Astrocyte (in vitro differentiated cells and primary cell): ENCODE measurements around the gene SPAG5. TPM values are rescaled to one million over a fixed set of nuclear protein-coding genes. Genes with fewer than 3 reads are reported as not detected.

ENCODE experiments used
- DNase-seq: peaks from one replicate; pipeline ENCODE4 v3.0.0-alpha.2; 2010; ENCODE audit warnings: low read depth
- FAIRE-seq: peaks from 2 replicates; lab custom pipeline; 2011; peaks lifted over from hg19 to GRCh38; lab: Jason Lieb, UNC
- H2AFZ ChIP-seq: 2 replicates; pipeline ENCODE4 v1.6.0; 2012; ENCODE audit warnings: low read depth, low read length, inconsistent platforms
- H3K27ac ChIP-seq: 2 replicates; pipeline ENCODE4 v1.5.1; 2011; ENCODE audit warnings: low read depth, low read length, inconsistent platforms
- H3K27me3 ChIP-seq: 2 replicates; pipeline ENCODE4 v1.6.0; 2011; ENCODE audit warnings: low read length, inconsistent platforms; ENCODE audit not compliant: insufficient read depth
- H3K36me3 ChIP-seq: 2 replicates; pipeline ENCODE4 v1.5.1; 2011; ENCODE audit warnings: low read length, inconsistent platforms; ENCODE audit not compliant: insufficient read depth
- H3K4me1 ChIP-seq: 2 replicates; pipeline ENCODE4 v1.5.1; 2011; ENCODE audit warnings: low read length, inconsistent platforms; ENCODE audit not compliant: insufficient read depth
- H3K4me2 ChIP-seq: 2 replicates; pipeline ENCODE4 v1.6.0; 2012; ENCODE audit warnings: low read length, inconsistent platforms
- H3K4me3 ChIP-seq: 2 replicates; pipeline ENCODE4 v1.5.1; 2011; ENCODE audit warnings: low read depth, mild to moderate bottlenecking, low read length, inconsistent platforms; ENCODE audit not compliant: insufficient read depth
- H3K79me2 ChIP-seq: 2 replicates; pipeline ENCODE4 v1.6.0; 2012; ENCODE audit warnings: mild to moderate bottlenecking, low read length, inconsistent platforms; ENCODE audit not compliant: insufficient read depth
- H3K9ac ChIP-seq: 2 replicates; pipeline ENCODE4 v1.6.0; 2012; ENCODE audit warnings: mild to moderate bottlenecking, low read length, inconsistent platforms
- H3K9me3 ChIP-seq: 2 replicates; pipeline ENCODE4 v1.5.1; 2012; ENCODE audit warnings: low read depth, mild to moderate bottlenecking, low read length, inconsistent platforms; ENCODE audit not compliant: insufficient read depth
- H4K20me1 ChIP-seq: 2 replicates; pipeline ENCODE4 v1.6.0; 2012; ENCODE audit warnings: low read length, inconsistent platforms; ENCODE audit not compliant: insufficient read depth
- H3K27ac Mint-ChIP-seq: one replicate; pipeline ENCODE4 v1.8.0; 2021; ENCODE audit warnings: mild to moderate bottlenecking, mixed read lengths; ENCODE audit not compliant: unreplicated experiment
- H3K27me3 Mint-ChIP-seq: one replicate; pipeline ENCODE4 v1.8.0; 2021; ENCODE audit warnings: low read depth, mixed read lengths; ENCODE audit not compliant: unreplicated experiment
- H3K36me3 Mint-ChIP-seq: one replicate; pipeline ENCODE4 v1.8.0; 2021; ENCODE audit warnings: low read depth, mixed read lengths; ENCODE audit not compliant: unreplicated experiment
- H3K4me1 Mint-ChIP-seq: one replicate; pipeline ENCODE4 v1.8.0; 2021; ENCODE audit warnings: low read depth, mixed read lengths; ENCODE audit not compliant: unreplicated experiment
- H3K4me3 Mint-ChIP-seq: one replicate; pipeline ENCODE4 v1.8.0; 2021; ENCODE audit warnings: mild to moderate bottlenecking, moderate library complexity, mixed read lengths; ENCODE audit not compliant: unreplicated experiment
- H3K9me3 Mint-ChIP-seq: one replicate; pipeline ENCODE4 v1.8.0; 2021; ENCODE audit warnings: mild to moderate bottlenecking, mixed read lengths; ENCODE audit not compliant: unreplicated experiment
- CTCF ChIP-seq: IDR thresholded peaks from 2 replicates; pipeline ENCODE4 v1.5.1; 2011; ENCODE audit warnings: low read depth, mild to moderate bottlenecking, inconsistent platforms, low read length, moderate library complexity; ENCODE audit not compliant: insufficient read depth
- EZH2 ChIP-seq: IDR thresholded peaks from 2 replicates; pipeline ENCODE4 v1.6.1; 2012; ENCODE audit warnings: mild to moderate bottlenecking, low read length, inconsistent platforms; ENCODE audit not compliant: insufficient read depth
- total RNA-seq: library from RNA; stranded (reverse); gene quantifications from 2 replicates; pipeline ENCODE4 v1.2.1, GENCODE V29; 2021

SPAG5 gene
- total RNA-seq, 1 donor from 2014 or later, result 8.7 TPM

DNA sequence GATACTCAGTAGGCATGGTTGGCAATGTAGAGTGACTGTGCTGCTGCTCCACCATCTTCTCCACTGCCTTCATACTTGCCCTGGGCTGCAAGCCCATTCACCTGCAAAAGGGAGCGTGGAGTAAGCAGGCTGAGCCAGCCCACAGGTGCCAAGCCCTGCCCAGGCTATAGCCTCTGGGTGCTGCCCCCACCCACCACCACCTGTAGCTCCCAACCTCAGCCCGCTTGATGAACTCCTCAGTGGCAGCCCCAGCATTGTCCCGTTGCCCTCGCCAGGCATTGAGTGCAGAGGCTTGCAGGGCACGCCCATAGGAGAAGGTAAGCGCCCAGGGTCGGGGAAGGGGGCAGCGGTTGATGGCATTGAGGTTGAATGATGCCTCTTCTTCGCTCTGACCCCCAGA lies 25.3 kb downstream of the SPAG5 start:
- Histone ChIP-seq H3K36me3 (peaks cover 10% of the 10 kb centered on the region), H3K9me3 (no peaks in the 10 kb centered on the region), H3K4me1 (peaks cover 14% of the 10 kb centered on the region), H3K27me3 (no peaks in the 10 kb centered on the region), H3K9ac (no peak overlapping the region), H3K27ac (no peak overlapping the region), H3K79me2 (peaks cover 24% of the 10 kb centered on the region), H3K4me2 (no peak overlapping the region), H4K20me1 (peaks cover 11% of the 10 kb centered on the region), H2AFZ (no peak overlapping the region), H3K4me3 (no peak overlapping the region)
- peaks cover 11% of the 10 kb centered on the region for H3K4me1 Mint-ChIP-seq
- DNase-seq (no peak), FAIRE-seq (no peak)
- no peaks in the 10 kb centered on the region for H3K9me3 Mint-ChIP-seq
- TF ChIP-seq CTCF (no peak), EZH2 (no peak)
- H3K36me3 Mint-ChIP-seq, result peaks cover 10% of the 10 kb centered on the region
- H3K4me3 Mint-ChIP-seq, result no peak overlapping the region
- no peak overlapping the region for H3K27ac Mint-ChIP-seq
- H3K27me3 Mint-ChIP-seq, result peaks cover 7% of the 10 kb centered on the region

DNA sequence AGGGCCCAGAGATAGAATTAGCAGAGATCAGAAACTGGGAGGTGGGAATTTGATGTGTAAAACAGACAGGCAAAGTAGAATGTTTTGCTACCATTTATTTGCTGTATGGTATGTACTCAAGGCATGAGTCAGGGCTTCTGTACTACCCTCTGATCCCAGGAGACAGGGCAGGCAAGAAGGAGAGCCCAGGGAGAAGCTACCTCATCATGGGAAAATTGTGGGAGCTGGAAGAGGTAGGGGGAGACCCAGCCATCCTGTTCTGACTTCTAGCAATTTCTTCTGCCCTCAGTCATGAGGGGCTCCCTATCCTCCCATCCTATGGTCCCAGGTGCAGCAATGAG lies 25.8 kb downstream of the SPAG5 start:
- Histone ChIP-seq H3K4me1 (peaks cover 14% of the 10 kb centered on the region), H4K20me1 (peaks cover 11% of the 10 kb centered on the region), H3K9me3 (no peaks in the 10 kb centered on the region), H3K27me3 (no peaks in the 10 kb centered on the region), H3K79me2 (peaks cover 26% of the 10 kb centered on the region), H3K4me3 (no peak overlapping the region), H3K27ac (no peak overlapping the region), H3K4me2 (no peak overlapping the region), H3K9ac (no peak overlapping the region), H2AFZ (no peak overlapping the region), H3K36me3 (peaks cover 6% of the 10 kb centered on the region)
- H3K4me1 Mint-ChIP-seq, result peaks cover 11% of the 10 kb centered on the region
- no peak for FAIRE-seq
- H3K4me3 Mint-ChIP-seq, result peak overlapping the region; percentile 93
- H3K27me3 Mint-ChIP-seq, result peaks cover 7% of the 10 kb centered on the region
- H3K36me3 Mint-ChIP-seq, result peaks cover 7% of the 10 kb centered on the region
- H3K27ac Mint-ChIP-seq, result no peak overlapping the region
- TF ChIP-seq CTCF (no peak), EZH2 (no peak)
- H3K9me3 Mint-ChIP-seq, result no peaks in the 10 kb centered on the region
- DNase-seq, result no peak

- peak overlapping the region; percentile 96 for H3K4me2 ChIP-seq
- Mint-ChIP-seq H3K36me3 (peaks cover 11% of the 10 kb centered on the region), H3K27me3 (peaks cover 7% of the 10 kb centered on the region), H3K4me1 (peaks cover 11% of the 10 kb centered on the region), H3K4me3 (peak overlapping the region; percentile 93), H3K27ac (no peak overlapping the region), H3K9me3 (no peaks in the 10 kb centered on the region)
- peak overlapping the region; percentile 73 for H3K4me3 ChIP-seq
- H3K4me1 ChIP-seq, result peaks cover 14% of the 10 kb centered on the region
- peaks cover under 1% of the 10 kb centered on the region for H3K36me3 ChIP-seq
- peaks cover 26% of the 10 kb centered on the region for H3K79me2 ChIP-seq
- no peaks in the 10 kb centered on the region for H3K27me3 ChIP-seq
- FAIRE-seq (no peak), DNase-seq (no peak)
- H2AFZ ChIP-seq, result no peak overlapping the region
- H4K20me1 ChIP-seq, result peaks cover 15% of the 10 kb centered on the region
- H3K27ac ChIP-seq, result no peak overlapping the region
- TF ChIP-seq EZH2, result no peak
- TF ChIP-seq CTCF, result no peak
- no peak overlapping the region for H3K9ac ChIP-seq
- H3K9me3 ChIP-seq, result no peaks in the 10 kb centered on the region
These were observed 26.4 kb downstream of the SPAG5 start for GRCh38 chr17:28572259-28573039.
